IMR-90 (cell line): ENCODE results near the gene MACROD1. TPM values are rescaled to one million over a fixed set of nuclear protein-coding genes. Genes with fewer than 3 reads are reported as not detected.

Source experiments
- ATAC-seq: fragments of 200-7000 bp; cut with Tn5 transposase; 2 replicates; pipeline ENCODE4 v1.9.1; 2020; ENCODE audit warnings: low read depth, mild to moderate bottlenecking, moderate library complexity
- BruUV-seq: library from RNA; stranded (reverse); fragments of 400-500 nt; replicated peaks from 2 replicates; lab custom pipeline; 2021; lab: Mats Ljungman, UMichigan
- CTCF ChIA-PET: fragments of 300-600 bp; formaldehyde crosslinking; extraction: SDS; loops from one replicate; lab custom pipeline; 2021; ENCODE audit warnings: antibody characterized with exemption; lab: Yijun Ruan, JAX
- POLR2A ChIA-PET: fragments of 300-600 bp; sonication (Branson Sonifier 250); formaldehyde crosslinking; loops from one replicate; lab custom pipeline; 2022; ENCODE audit warnings: antibody characterized with exemption; ENCODE audit not compliant: unreplicated experiment; lab: Charles Lee
- DNase-seq: peaks from one replicate; pipeline ENCODE4 v3.0.0; 2013
- H2AFZ ChIP-seq: replicated peaks from 2 replicates; pipeline ENCODE3; 2013; ENCODE audit warnings: low read length, mild to moderate bottlenecking; ENCODE audit not compliant: poor library complexity
- H2AK5ac ChIP-seq: 2 replicates; pipeline ENCODE4 v1.6.1; 2013; ENCODE audit warnings: low read depth, low read length, inconsistent platforms
- H2AK9ac ChIP-seq: replicated peaks from 2 replicates; pipeline ENCODE3; 2013; ENCODE audit warnings: mild to moderate bottlenecking, low read depth, low read length, moderate library complexity; ENCODE audit not compliant: poor library complexity
- H2BK120ac ChIP-seq: 2 replicates; pipeline ENCODE4 v1.6.1; 2013; ENCODE audit warnings: low read depth, low read length, inconsistent platforms
- H2BK15ac ChIP-seq: 3 replicates; pipeline ENCODE4 v1.6.1; 2013; ENCODE audit warnings: low read depth, low read length, inconsistent platforms
- H2BK20ac ChIP-seq: 2 replicates; pipeline ENCODE4 v1.6.1; 2013; ENCODE audit warnings: low read depth, mild to moderate bottlenecking, inconsistent platforms, low read length, moderate library complexity
- H2BK5ac ChIP-seq: 2 replicates; pipeline ENCODE4 v1.6.1; 2013; ENCODE audit warnings: mild to moderate bottlenecking, low read depth, low read length, inconsistent platforms; ENCODE audit not compliant: poor library complexity, severe bottlenecking
- H3K14ac ChIP-seq: replicated peaks from 2 replicates; pipeline ENCODE4 v1.6.1; 2013; ENCODE audit warnings: low read depth, low read length, inconsistent platforms
- H3K18ac ChIP-seq: 2 replicates; pipeline ENCODE4 v1.6.1; 2013; ENCODE audit warnings: low read depth, low read length, control low read depth
- H3K23ac ChIP-seq: 2 replicates; pipeline ENCODE4 v1.6.1; 2013; ENCODE audit warnings: low read depth, low read length, inconsistent platforms
- H3K27ac ChIP-seq: 2 replicates; pipeline ENCODE4 v1.5.1; 2013; ENCODE audit warnings: mild to moderate bottlenecking, control low read depth, low read length; ENCODE audit not compliant: insufficient read depth
- H3K27me3 ChIP-seq: 2 replicates; pipeline ENCODE4 v1.6.1; 2013; ENCODE audit warnings: low read length; ENCODE audit not compliant: control insufficient read depth, insufficient read depth
- H3K36me3 ChIP-seq: 2 replicates; pipeline ENCODE4 v1.6.1; 2013; ENCODE audit warnings: low read length, mixed read lengths; ENCODE audit not compliant: control insufficient read depth, insufficient read depth
- H3K4ac ChIP-seq: 2 replicates; pipeline ENCODE4 v1.6.1; 2013; ENCODE audit warnings: low read depth, low read length, inconsistent platforms
- H3K4me1 ChIP-seq: 2 replicates; pipeline ENCODE4 v1.6.1; 2013; ENCODE audit warnings: low read length, mixed read lengths; ENCODE audit not compliant: control insufficient read depth, insufficient read depth
- H3K4me2 ChIP-seq: 2 replicates; pipeline ENCODE4 v1.6.1; 2013; ENCODE audit warnings: low read depth, mild to moderate bottlenecking, control low read depth, low read length, moderate library complexity
- H3K4me3 ChIP-seq: 2 replicates; pipeline ENCODE4 v1.5.1; 2013; ENCODE audit warnings: low read depth, mild to moderate bottlenecking, control low read depth, low read length, moderate library complexity; ENCODE audit not compliant: insufficient read depth
- H3K56ac ChIP-seq: 2 replicates; pipeline ENCODE4 v1.6.1; 2013; ENCODE audit warnings: low read length, inconsistent platforms; ENCODE audit not compliant: insufficient read depth; ENCODE audit errors: extremely low read depth
- H3K79me1 ChIP-seq, 2 experiments: 2 replicates each; pipeline ENCODE4 v1.6.1; 2013; ENCODE audit warnings: low read length in 2 of 2, inconsistent platforms in 1 of 2, low read depth in 1 of 2
- H3K9ac ChIP-seq: 2 replicates; pipeline ENCODE4 v1.6.1; 2013; ENCODE audit warnings: low read depth, low read length, control low read depth
- H3K9me1 ChIP-seq: 2 replicates; pipeline ENCODE4 v1.6.1; 2013; ENCODE audit warnings: low read length, inconsistent platforms; ENCODE audit not compliant: insufficient read depth
- H3K9me3 ChIP-seq: 2 replicates; pipeline ENCODE4 v1.6.1; 2013; ENCODE audit warnings: low read length; ENCODE audit not compliant: control insufficient read depth, insufficient read depth
- H4K20me1 ChIP-seq: 2 replicates; pipeline ENCODE4 v1.6.1; 2013; ENCODE audit warnings: low read length, inconsistent platforms; ENCODE audit not compliant: insufficient read depth
- H4K5ac ChIP-seq: 2 replicates; pipeline ENCODE4 v1.6.1; 2013; ENCODE audit warnings: mild to moderate bottlenecking, low read depth, low read length, control low read depth
- H4K8ac ChIP-seq, 2 experiments: 2 replicates each; pipeline ENCODE4 v1.6.1; 2013; ENCODE audit warnings: low read depth in 2 of 2, low read length in 2 of 2, control low read depth in 1 of 2, inconsistent platforms in 1 of 2
- H4K91ac ChIP-seq: 2 replicates; pipeline ENCODE4 v1.6.1; 2013; ENCODE audit warnings: low read depth, low read length, inconsistent platforms; ENCODE audit not compliant: insufficient read depth
- CHD1 ChIP-seq: IDR thresholded peaks from 2 replicates; pipeline ENCODE4 v1.6.1; 2012; ENCODE audit warnings: low read depth, low read length, improper control_type of control experiment
- MAZ ChIP-seq: IDR thresholded peaks from 2 replicates; pipeline ENCODE4 v1.6.1; 2012; ENCODE audit warnings: low read depth, mild to moderate bottlenecking, low read length, improper control_type of control experiment, moderate library complexity, borderline replicate concordance
- NFE2L2 ChIP-seq: fragments of 150-350 bp; IDR thresholded peaks from 2 replicates; pipeline ENCODE4 v1.6.1; 2016; ENCODE audit warnings: low read depth, mild to moderate bottlenecking, low read length
- WGBS, 2 experiments: methylation state at CpG; one replicate each; pipeline versions ENCODE4 v1.1.5 to v1.1.7; 2013; ENCODE audit warnings: missing lambda C conversion rate in 2 of 2; ENCODE audit not compliant: insufficient read length in 1 of 2; ENCODE audit errors: extremely low coverage in 2 of 2; 5-methylcytosine and 5-hydroxymethylcytosine counted together
- dilution Hi-C: fragments of 300-500 bp; cut with HindIII; formaldehyde crosslinking; loops from one replicate; pipeline ENCODE4 v1.14.3; 2018; ENCODE audit warnings: low sequenced_read_pairs; ENCODE audit not compliant: unreplicated experiment
- in situ Hi-C: fragments of 300-500 bp; cut with MboI; formaldehyde crosslinking; loops from 3 replicates; pipeline ENCODE4 v1.14.3; 2019; ENCODE audit warnings: low sequenced_read_pairs, inconsistent platforms, mixed read lengths
- intact Hi-C: fragments of 100-400 bp; cut with micrococcal nuclease; formaldehyde crosslinking; loops from 2 replicates; pipeline ENCODE4 v1.10.0; 2022
- polyA plus RNA-seq, 3 experiments: library from polyadenylated mRNA; depleted of rRNA; stranded (reverse); fragments of >200 nt; gene quantifications; 2 replicates each; pipeline ENCODE4 v1.2.3, GENCODE V29; 2012; ENCODE audit warnings: low replicate concordance in 1 of 3
- total RNA-seq: library from RNA; depleted of rRNA; stranded (reverse); fragments of >200 nt; gene quantifications from 2 replicates; pipeline ENCODE4 v1.2.3, GENCODE V29; 2012

Gene MACROD1
- total and polyA plus RNA-seq, 2 of the 4 experiments (the other 2 are of a cell fraction), result 2.5 to 9.3 TPM

- 77% methylated on average over 3 of the region's 15 CpGs; no CpG with 5 or more reads in 1 of the 2 experiments for WGBS, 2 experiments
Observed at GRCh38 chr11:64128255-64129006, 37.5 kb downstream of the MACROD1 start.

More at GRCh38 chr11:64128255-64129006, 37.5 kb downstream of the MACROD1 start:
- TF ChIP-seq MAZ (no peak), CHD1 (no peak), NFE2L2 (no peak)
- Histone ChIP-seq H4K91ac (no peak overlapping the region), H2BK120ac (no peak overlapping the region), H3K14ac (no peak overlapping the region), H4K5ac (no peak overlapping the region), H3K9me3 (no peaks in the 10 kb centered on the region), H2AK9ac (peak overlapping the region; percentile 55), H4K8ac (no peak overlapping the region), H3K9me1 (no peaks in the 10 kb centered on the region), H3K18ac (no peak overlapping the region), H3K27ac (no peak overlapping the region), H2AK5ac (peak overlapping the region; percentile 9; the same call in 1 of the 2 replicates), H3K23ac (no peak overlapping the region), H2BK20ac (no peak overlapping the region), H2BK15ac (no peak overlapping the region), H3K56ac (no peak overlapping the region), H3K79me1 (peaks cover 0 to 7% of the 10 kb centered on the region in 2 experiments; a peak in 2 of 4 replicates), H2BK5ac (no peak overlapping the region), H3K4me2 (no peak overlapping the region), H3K4me3 (no peak overlapping the region), H4K20me1 (no peaks in the 10 kb centered on the region), H3K27me3 (no peaks in the 10 kb centered on the region), H3K4ac (peak overlapping the region; percentile 32), H2AFZ (no peak overlapping the region), H3K9ac (no peak overlapping the region), H3K36me3 (no peaks in the 10 kb centered on the region), H3K4me1 (peaks cover 4% of the 10 kb centered on the region; the same call in 1 of the 2 replicates)
- in situ Hi-C loops, result no loop called here
- ChIA-PET CTCF (no interaction called here), POLR2A (no interaction called here)
- no peak for DNase-seq
- dilution Hi-C loops, result no loop called here
- ATAC-seq, result no peak
- BruUV-seq, result no TSS peak
- intact Hi-C loops, result no loop called here
